ENCODE data around the gene ITGB5.

DNA sequence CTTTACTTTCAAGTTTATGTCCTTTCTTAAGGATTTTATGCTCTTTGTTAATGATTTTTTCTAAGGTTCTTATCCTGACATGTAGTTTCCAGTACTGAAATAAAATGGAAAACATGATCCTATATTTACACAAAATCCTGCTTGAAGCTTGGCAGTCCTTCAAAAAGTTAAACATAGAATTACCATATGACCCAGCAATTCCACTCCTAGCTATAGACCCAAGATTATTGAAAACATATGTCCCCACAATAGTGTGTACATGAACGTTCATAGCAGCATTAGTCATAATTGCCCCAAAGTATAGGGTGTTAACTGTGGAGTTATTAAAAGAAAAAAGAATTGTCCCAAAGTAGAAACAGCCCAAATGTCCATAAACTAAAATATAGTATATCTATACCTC, 33.2 kb downstream of the ITGB5 start:
- TF ChIP-seq, protein P1, sequence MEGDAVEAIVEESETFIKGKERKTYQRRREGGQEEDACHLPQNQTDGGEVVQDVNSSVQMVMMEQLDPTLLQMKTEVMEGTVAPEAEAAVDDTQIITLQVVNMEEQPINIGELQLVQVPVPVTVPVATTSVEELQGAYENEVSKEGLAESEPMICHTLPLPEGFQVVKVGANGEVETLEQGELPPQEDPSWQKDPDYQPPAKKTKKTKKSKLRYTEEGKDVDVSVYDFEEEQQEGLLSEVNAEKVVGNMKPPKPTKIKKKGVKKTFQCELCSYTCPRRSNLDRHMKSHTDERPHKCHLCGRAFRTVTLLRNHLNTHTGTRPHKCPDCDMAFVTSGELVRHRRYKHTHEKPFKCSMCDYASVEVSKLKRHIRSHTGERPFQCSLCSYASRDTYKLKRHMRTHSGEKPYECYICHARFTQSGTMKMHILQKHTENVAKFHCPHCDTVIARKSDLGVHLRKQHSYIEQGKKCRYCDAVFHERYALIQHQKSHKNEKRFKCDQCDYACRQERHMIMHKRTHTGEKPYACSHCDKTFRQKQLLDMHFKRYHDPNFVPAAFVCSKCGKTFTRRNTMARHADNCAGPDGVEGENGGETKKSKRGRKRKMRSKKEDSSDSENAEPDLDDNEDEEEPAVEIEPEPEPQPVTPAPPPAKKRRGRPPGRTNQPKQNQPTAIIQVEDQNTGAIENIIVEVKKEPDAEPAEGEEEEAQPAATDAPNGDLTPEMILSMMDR (IDR thresholded peaks at IDR 0.05; ENCODE audit: low read depth, low read length): no peak
- TF ChIP-seq POLR2A (IDR thresholded peaks at IDR 0.05; ENCODE audit: extremely low read depth, insufficient read length) (no peak), MAX (IDR thresholded peaks at IDR 0.05; ENCODE audit: low read depth, low read length) (no peak), MYC (IDR thresholded peaks at IDR 0.05; ENCODE audit: low read depth, low read length) (no peak)
